Hypothalamus (tissue), 51 donors: ENCODE data around the gene CCDC93.
"Not testable (repeated sequence)": the region's sequence is repeated elsewhere in the genome, so short reads cannot be mapped to it uniquely, and the experiment has no call there.

ENCODE experiments used
- DNase-seq, 51 donors: peaks; one replicate each; lab custom pipeline; 2025; lab: John Stamatoyannopoulos, UW

The CCDC93 gene

DNA sequence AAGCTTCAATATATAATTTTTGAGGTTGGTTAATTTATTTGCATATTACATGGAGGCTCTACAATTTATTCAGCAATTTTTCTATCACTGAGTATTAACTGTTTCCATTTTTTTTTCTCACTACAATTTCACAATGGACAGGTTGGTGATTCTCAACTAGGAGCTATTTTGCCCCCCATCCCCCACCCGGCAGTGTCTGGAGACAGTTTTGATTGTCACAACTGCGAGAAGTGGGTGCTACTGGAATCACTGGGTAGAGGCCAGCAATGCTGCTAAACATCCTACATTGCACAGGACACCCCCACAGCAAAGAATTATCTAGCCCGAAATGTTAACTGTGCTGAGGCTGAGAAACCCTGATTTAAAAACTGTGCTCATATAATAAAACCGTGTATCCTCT, 82.6 kb downstream of the CCDC93 start:
- DNase-seq = no peak

DNA sequence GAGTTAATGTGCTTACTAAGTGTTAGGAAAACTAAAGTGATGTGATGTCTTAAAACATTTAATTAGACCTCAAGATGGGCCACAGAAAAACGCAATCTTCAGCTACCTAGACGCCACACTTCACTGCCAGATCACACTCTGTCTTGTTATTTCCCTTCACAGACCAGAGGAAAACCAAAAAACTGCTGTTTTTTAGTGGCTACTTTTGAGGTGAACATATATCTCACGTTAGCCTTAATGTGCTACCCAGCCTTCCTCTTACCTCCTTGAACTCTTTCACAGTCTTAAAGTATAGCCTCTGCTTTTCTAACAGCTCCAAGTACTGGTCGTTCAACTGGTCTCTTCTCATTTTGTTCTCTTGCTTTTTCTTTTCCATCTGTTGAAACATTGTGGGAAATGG, 83.1 kb downstream of the CCDC93 start:
- DNase-seq = no peak

GRCh38 chr2:117923471-117923870, 90.4 kb downstream of the CCDC93 start:
- DNase-seq = not testable (repeated sequence)

GRCh38 chr2:117921520-117921919, 92.3 kb downstream of the CCDC93 start:
- DNase-seq = no peak

DNA sequence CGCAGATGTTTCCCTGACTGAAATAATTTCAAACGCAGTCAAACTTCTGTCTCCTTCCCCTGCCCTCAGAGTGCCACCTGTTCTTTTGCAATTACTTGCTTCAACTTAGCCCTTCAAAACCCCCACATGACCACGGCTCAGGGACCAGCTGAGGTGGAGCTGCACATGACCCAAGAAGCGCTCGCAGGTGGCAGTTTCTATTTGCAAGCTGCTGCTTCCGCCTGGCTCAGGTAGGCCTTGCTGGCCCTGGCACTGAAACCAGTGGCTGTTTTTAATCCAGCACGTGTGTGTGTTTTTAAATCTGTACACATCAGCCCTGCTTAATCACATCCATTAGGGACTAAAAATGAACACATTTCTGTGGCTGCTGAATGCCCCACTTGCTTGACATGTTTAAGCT, 95.3 kb downstream of the CCDC93 start:
- DNase-seq = no peak

DNA sequence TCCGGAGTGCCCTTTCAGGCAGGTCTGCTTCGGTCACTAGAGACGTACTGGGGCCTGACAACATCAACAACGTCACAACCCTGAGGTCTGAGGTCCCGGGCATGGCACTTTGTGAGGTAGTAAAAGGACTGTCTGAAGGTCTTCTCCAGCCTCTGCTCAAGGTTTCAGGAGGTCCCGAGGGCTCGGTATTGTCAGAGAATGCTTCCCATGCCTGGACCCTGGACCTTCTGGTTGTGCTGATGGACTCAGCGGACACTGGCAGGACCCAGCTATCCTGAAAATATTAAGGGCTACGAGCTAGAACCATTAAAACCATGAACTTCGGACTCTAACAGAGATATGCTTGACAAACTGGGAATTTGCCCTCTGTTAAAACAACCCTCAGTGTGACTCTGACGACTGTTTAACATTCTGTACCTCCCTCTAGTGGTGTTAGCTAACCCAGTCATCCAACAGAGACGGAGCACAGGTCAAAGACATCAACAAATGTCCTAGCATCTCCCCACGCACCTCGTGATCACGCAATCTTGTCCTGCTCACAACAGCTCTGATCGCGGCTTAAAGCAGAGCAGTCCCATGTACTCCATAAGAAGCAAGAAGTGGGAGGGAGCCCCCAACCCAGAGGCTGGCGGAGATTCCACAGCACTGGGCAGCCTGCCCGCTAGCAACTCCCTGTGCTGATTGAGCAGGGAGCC, 96.5 kb downstream of the CCDC93 start:
- no peak for DNase-seq

DNA sequence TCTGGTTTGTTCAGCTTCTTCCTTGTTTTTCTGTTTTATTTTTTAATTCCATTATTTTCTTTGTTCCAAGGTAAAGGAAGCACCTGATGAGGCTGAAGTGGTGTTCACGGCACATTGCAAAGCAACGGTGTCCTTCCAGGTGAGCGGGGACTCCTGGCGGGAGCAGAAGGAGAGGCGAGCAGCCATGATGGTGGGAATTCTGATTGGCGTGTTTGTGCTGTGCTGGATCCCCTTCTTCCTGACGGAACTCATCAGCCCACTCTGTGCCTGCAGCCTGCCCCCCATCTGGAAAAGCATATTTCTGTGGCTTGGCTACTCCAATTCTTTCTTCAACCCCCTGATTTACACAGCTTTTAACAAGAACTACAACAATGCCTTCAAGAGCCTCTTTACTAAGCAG, 110.9 kb downstream of the CCDC93 start:
- DNase-seq = no peak

GRCh38 chr2:117888897-117889296, 125.0 kb downstream of the CCDC93 start:
- no peak for DNase-seq

DNA sequence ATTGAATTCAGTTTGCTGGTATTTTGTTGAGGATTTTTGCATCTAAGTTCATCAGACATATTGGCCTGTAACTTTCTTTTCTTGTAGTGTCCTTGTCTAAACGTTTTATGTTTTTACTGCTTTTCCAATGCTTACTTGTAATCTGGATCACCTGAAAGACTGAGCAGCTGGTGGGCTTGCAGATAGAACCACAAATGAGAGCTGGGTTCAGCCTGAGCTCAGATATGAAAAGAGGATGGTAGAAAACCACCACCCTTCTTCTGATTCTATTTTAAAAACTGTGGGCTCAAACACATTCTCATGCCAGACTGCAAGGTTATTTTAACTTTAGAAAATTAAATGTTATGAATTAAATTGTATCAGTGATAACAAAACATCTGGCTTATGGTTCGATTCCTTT, 128.6 kb downstream of the CCDC93 start:
- DNase-seq = no peak

DNA sequence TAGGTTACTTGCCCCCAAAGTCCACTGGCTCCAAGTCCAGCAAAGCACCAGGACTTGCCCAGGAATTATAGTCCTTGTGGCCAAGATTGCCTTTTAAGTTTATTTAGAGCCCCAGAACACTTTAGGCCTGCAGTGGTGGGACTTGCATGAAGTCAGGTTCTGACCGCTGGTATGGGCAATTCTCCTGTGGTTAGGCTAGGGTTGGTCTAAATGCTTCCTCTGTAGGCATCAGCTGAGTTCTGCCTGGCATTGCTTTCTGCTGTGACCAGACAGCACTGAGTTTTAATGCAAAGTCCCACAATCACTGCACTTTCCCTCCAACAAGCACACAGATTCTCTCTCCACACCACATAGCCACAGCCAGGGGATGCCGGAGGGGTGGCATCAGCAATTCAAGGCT, 134.9 kb downstream of the CCDC93 start:
- no peak for DNase-seq

DNA sequence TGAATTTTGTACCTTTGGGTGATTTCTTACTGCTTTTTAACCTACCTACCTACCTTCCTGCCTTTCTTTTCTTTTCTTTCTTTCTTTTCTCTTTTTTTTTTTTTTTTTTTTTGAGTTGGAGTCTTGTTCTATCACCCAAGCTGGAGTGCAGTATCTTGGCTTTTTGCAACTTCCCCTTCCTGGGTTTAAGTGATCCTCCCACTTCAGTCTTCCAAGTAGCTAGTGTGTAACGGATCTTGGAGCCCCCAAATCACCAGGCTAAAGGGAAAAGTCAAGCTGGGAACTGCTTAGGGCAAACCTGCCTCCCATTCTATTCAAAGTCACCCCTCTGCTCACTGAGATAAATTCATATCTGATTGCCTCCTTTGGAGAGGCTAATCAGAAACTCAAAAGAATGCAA, 138.1 kb downstream of the CCDC93 start:
- no peak for DNase-seq
